Fibroblast of peridontal ligament (primary cell): ENCODE results near the gene CFDP1.
"Not testable (repeated sequence)": the region's sequence is repeated elsewhere in the genome, so short reads cannot be mapped to it uniquely, and the experiment has no call there.

Experiments
- DNase-seq: peaks from one replicate; pipeline ENCODE4 v3.0.0-alpha.2; 2010; ENCODE audit errors: extremely low read depth

CFDP1 gene

GRCh38 chr16:75458439-75458838, 25.1 kb upstream of the CFDP1 start:
- no peak for DNase-seq

GRCh38 chr16:75458029-75458428, 24.7 kb upstream of the CFDP1 start:
- DNase-seq = no peak

GRCh38 chr16:75457485-75458021, 24.2 kb upstream of the CFDP1 start:
- no peak for DNase-seq

- DNase-seq = no peak
These were observed 23.7 kb upstream of the CFDP1 start for GRCh38 chr16:75456971-75457370.

GRCh38 chr16:75456486-75456885, 23.2 kb upstream of the CFDP1 start:
- not testable (repeated sequence) for DNase-seq

GRCh38 chr16:75455677-75456076, 22.4 kb upstream of the CFDP1 start:
- DNase-seq = no peak

GRCh38 chr16:75452464-75453190, 19.3 kb upstream of the CFDP1 start:
- DNase-seq = no peak

GRCh38 chr16:75446416-75446815, 13.1 kb upstream of the CFDP1 start:
- no peak for DNase-seq

GRCh38 chr16:75445298-75445697, 12.0 kb upstream of the CFDP1 start:
- no peak for DNase-seq

GRCh38 chr16:75443298-75443697, 10.0 kb upstream of the CFDP1 start:
- peak; percentile 76 for DNase-seq

- DNase-seq = peak; percentile 96
These were observed 570 bp upstream of the CFDP1 start for GRCh38 chr16:75433732-75434413.

GRCh38 chr16:75429621-75430403, 3.5 kb downstream of the CFDP1 start:
- no peak for DNase-seq

- peak; percentile 6 for DNase-seq
These were observed 6.8 kb downstream of the CFDP1 start for GRCh38 chr16:75426524-75426923.

GRCh38 chr16:75424105-75424762, 9.1 kb downstream of the CFDP1 start:
- DNase-seq = peak; percentile 7

- DNase-seq = peak; percentile 8
These were observed 9.6 kb downstream of the CFDP1 start for GRCh38 chr16:75423723-75424104.

GRCh38 chr16:75421820-75422126, 11.5 kb downstream of the CFDP1 start:
- DNase-seq = no peak

GRCh38 chr16:75420987-75421819, 12.1 kb downstream of the CFDP1 start:
- DNase-seq = peak; percentile 49

- DNase-seq = peak; percentile 8
These were observed 16.3 kb downstream of the CFDP1 start for GRCh38 chr16:75416904-75417565.

GRCh38 chr16:75415169-75415905, 18.0 kb downstream of the CFDP1 start:
- peak; percentile 8 for DNase-seq

GRCh38 chr16:75413951-75414350, 19.4 kb downstream of the CFDP1 start:
- DNase-seq = no peak
